Neural cell (in vitro differentiated cells): ENCODE data around the gene MYO3B. TPM values are rescaled to one million over a fixed set of nuclear protein-coding genes. Genes with fewer than 3 reads are reported as not detected.

Source experiments
- H2AFZ ChIP-seq: fragments of 200-600, 300-800 bp; sonication (generic), shearing (Covaris generic); 2 replicates; pipeline ENCODE4 v1.6.0; 2014; ENCODE audit warnings: low read depth, mild to moderate bottlenecking, antibody characterized with exemption, low read length, moderate library complexity
- H3F3A ChIP-seq: fragments of 200-600 bp; shearing (Covaris generic); 2 replicates; pipeline ENCODE4 v1.6.1; 2016; ENCODE audit warnings: mild to moderate bottlenecking, moderate library complexity, mixed read lengths, antibody characterized with exemption, low read length; ENCODE audit not compliant: insufficient read depth, poor library complexity, severe bottlenecking
- H3K27ac ChIP-seq: fragments of 200-600, 300-800 bp; sonication (generic), shearing (Covaris generic); 2 replicates; pipeline ENCODE4 v1.5.1; 2014; ENCODE audit warnings: mild to moderate bottlenecking, low read length, moderate library complexity
- H3K27me3 ChIP-seq: fragments of 300-800, 200-600 bp; sonication (generic), shearing (Covaris generic); 2 replicates; pipeline ENCODE4 v1.6.0; 2014; ENCODE audit warnings: mild to moderate bottlenecking, low read depth, low read length, moderate library complexity; ENCODE audit not compliant: insufficient read depth
- H3K36me3 ChIP-seq: fragments of 300-800, 200-600 bp; sonication (generic), shearing (Covaris generic); 2 replicates; pipeline ENCODE4 v1.5.1; 2014; ENCODE audit warnings: mild to moderate bottlenecking, antibody characterized with exemption, low read length, moderate library complexity; ENCODE audit not compliant: insufficient read depth
- H3K4me2 ChIP-seq: fragments of 300-800, 200-600 bp; sonication (generic), shearing (Covaris generic); 2 replicates; pipeline ENCODE4 v1.6.0; 2014; ENCODE audit warnings: mild to moderate bottlenecking, low read length
- H3K4me3 ChIP-seq: fragments of 300-800, 200-600 bp; sonication (generic), shearing (Covaris generic); 2 replicates; pipeline ENCODE4 v1.5.1; 2014; ENCODE audit warnings: mild to moderate bottlenecking, low read length, moderate library complexity
- H3K79me2 ChIP-seq: fragments of 200-600 bp; shearing (Covaris generic); replicated peaks from 2 replicates; pipeline ENCODE4 v1.6.0; 2014; ENCODE audit warnings: mild to moderate bottlenecking, low read length, moderate library complexity; ENCODE audit not compliant: insufficient read depth
- H3K9ac ChIP-seq: fragments of 300-800, 200-600 bp; sonication (generic), shearing (Covaris generic); 2 replicates; pipeline ENCODE4 v1.6.1; 2016; ENCODE audit warnings: mild to moderate bottlenecking, low read length, mixed read lengths
- H3K9me2 ChIP-seq: fragments of 200-600 bp; shearing (Covaris generic); 2 replicates; pipeline ENCODE4 v1.6.1; 2016; ENCODE audit warnings: mild to moderate bottlenecking, low read length, mixed read lengths; ENCODE audit not compliant: insufficient read depth
- H3K9me3 ChIP-seq: fragments of 200-600, 300-800 bp; sonication (generic), shearing (Covaris generic); 2 replicates; pipeline ENCODE4 v1.6.1; 2016; ENCODE audit warnings: mild to moderate bottlenecking, mixed run types, low read length, moderate library complexity, mixed read lengths
- H4K20me1 ChIP-seq: fragments of 200-600 bp; shearing (Covaris generic); 2 replicates; pipeline ENCODE4 v1.6.1; 2016; ENCODE audit warnings: mild to moderate bottlenecking, mixed run types; ENCODE audit not compliant: insufficient read depth
- CTCF ChIP-seq: fragments of 450-650 bp; IDR thresholded peaks from 2 replicates; pipeline ENCODE4 v1.5.1; 2014; ENCODE audit warnings: antibody characterized with exemption, mild to moderate bottlenecking, moderate library complexity; ENCODE audit not compliant: poor library complexity, severe bottlenecking
- EP300 ChIP-seq: fragments of 450-650 bp; conservative IDR thresholded peaks from 2 replicates; pipeline ENCODE4 v1.6.1; 2014; ENCODE audit warnings: antibody characterized with exemption, mild to moderate bottlenecking, moderate library complexity; ENCODE audit not compliant: poor library complexity, severe bottlenecking
- EZH2 ChIP-seq: fragments of 200-600, 300-800 bp; shearing (Covaris generic), sonication (generic); IDR thresholded peaks from 2 replicates; pipeline ENCODE4 v1.6.1; 2014; ENCODE audit warnings: antibody characterized with exemption, low read length, borderline replicate concordance, mild to moderate bottlenecking; ENCODE audit not compliant: insufficient read depth, poor library complexity, severe bottlenecking
- MXI1 ChIP-seq: fragments of 450-650 bp; conservative IDR thresholded peaks from 2 replicates; pipeline ENCODE4 v1.6.1; 2014; ENCODE audit warnings: antibody characterized with exemption, mild to moderate bottlenecking; ENCODE audit not compliant: poor library complexity, severe bottlenecking
- POLR2AphosphoS5 ChIP-seq: IDR thresholded peaks from 2 replicates; pipeline ENCODE4 v1.6.1; 2012
- RAD21 ChIP-seq: fragments of 450-650 bp; conservative IDR thresholded peaks from 2 replicates; pipeline ENCODE4 v1.6.1; 2014; ENCODE audit warnings: antibody characterized with exemption, mild to moderate bottlenecking, moderate library complexity
- REST ChIP-seq: IDR thresholded peaks from 2 replicates; pipeline ENCODE4 v1.6.1; 2012; ENCODE audit warnings: borderline replicate concordance
- SMC3 ChIP-seq: fragments of 450-650 bp; conservative IDR thresholded peaks from 2 replicates; pipeline ENCODE4 v1.6.1; 2014; ENCODE audit warnings: antibody characterized with exemption, mild to moderate bottlenecking, moderate library complexity; ENCODE audit not compliant: poor library complexity
- TAF1 ChIP-seq: IDR thresholded peaks from 2 replicates; pipeline ENCODE4 v1.6.1; 2012; ENCODE audit warnings: low read depth
- polyA plus RNA-seq: library from polyadenylated mRNA; depleted of rRNA; stranded (reverse); fragments of >200 nt; gene quantifications from 2 replicates; pipeline ENCODE4 v1.2.3, GENCODE V29; 2014

MYO3B gene
- polyA plus RNA-seq, 1 donor from 2014 or later = 0.11 TPM

DNA sequence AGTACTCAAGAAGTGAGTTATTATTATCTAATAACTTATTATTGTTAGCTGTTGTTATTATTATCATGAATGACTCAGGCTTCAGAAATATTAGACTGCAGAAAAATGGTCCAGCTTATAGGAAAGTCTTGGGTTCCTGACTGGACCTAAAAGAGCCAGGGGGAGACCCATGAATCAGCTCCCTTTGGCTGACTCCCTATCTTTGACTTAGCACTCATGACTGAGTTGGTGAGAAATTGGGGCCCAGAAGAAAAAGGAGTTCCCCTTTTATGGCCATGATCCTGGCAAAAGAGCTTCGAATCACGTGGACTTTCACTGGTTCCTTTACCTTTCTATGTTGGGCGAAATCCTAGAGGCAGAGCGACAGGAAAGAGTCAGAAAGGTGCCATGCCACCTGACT is 145.8 kb downstream of the MYO3B start:
- H3K4me2 ChIP-seq = no peak overlapping the region

DNA sequence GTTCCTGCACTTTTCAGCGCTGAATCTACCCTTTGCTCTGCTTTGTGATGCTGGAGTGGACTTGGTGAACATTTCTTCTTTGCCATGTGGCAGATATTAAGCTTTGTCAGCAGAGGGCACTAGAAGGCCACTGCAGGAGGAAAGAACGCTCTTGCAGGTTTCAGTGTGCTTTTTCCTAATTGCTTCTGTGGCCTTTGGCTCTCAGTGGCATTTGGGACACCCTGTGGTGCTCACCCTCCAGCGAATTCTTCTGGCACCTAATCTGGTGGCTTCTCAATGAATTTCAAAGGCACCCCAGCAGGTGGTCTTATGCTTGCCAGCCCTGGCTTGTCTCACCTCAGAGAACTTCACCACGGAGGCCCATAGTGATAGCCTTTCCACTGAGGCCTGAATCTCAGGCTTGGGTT is 146.7 kb downstream of the MYO3B start:
- no peak overlapping the region for H3K4me2 ChIP-seq
- no peak overlapping the region for H2AFZ ChIP-seq
- H3K36me3 ChIP-seq = no peaks in the 10 kb centered on the region
- TF ChIP-seq POLR2AphosphoS5 = no peak
- peak; percentile 95 for TF ChIP-seq RAD21
- no peak for TF ChIP-seq MXI1
- peak; percentile 90 for TF ChIP-seq CTCF
- no peak for TF ChIP-seq TAF1
- no peak for TF ChIP-seq EP300
- TF ChIP-seq REST = no peak

More for the DNA sequence above, 145.8 kb downstream of the MYO3B start:
- TF ChIP-seq MXI1 (no peak), REST (no peak), POLR2AphosphoS5 (no peak), EP300 (no peak), CTCF (no peak), TAF1 (no peak), RAD21 (no peak), EZH2 (no peak), SMC3 (no peak)
- Histone ChIP-seq H3K27ac (no peak overlapping the region), H3K79me2 (no peaks in the 10 kb centered on the region), H4K20me1 (no peaks in the 10 kb centered on the region), H3K9me3 (peaks cover 4% of the 10 kb centered on the region), H3K9ac (no peak overlapping the region), H2AFZ (no peak overlapping the region), H3K27me3 (no peaks in the 10 kb centered on the region), H3K9me2 (no peaks in the 10 kb centered on the region), H3K36me3 (no peaks in the 10 kb centered on the region), H3F3A (no peaks in the 10 kb centered on the region), H3K4me3 (no peak overlapping the region)

More for the DNA sequence above, 146.7 kb downstream of the MYO3B start:
- peaks cover 4% of the 10 kb centered on the region for H3K9me3 ChIP-seq
- no peak overlapping the region for H3K27ac ChIP-seq
- no peaks in the 10 kb centered on the region for H3K27me3 ChIP-seq
- no peak overlapping the region for H3K9ac ChIP-seq
- no peak overlapping the region for H3K4me3 ChIP-seq
- H3F3A ChIP-seq = no peaks in the 10 kb centered on the region
- H3K79me2 ChIP-seq = no peaks in the 10 kb centered on the region
- H4K20me1 ChIP-seq = no peaks in the 10 kb centered on the region
- H3K9me2 ChIP-seq = no peaks in the 10 kb centered on the region
